Stimulated activated CD8-positive, alpha-beta memory T cell treated with anti-CD3 and anti-CD28 coated beads, Interleukin-12 subunit alpha, Interleukin-12 subunit beta, amount 100 ng/mL, for 24 hours (primary cell): ENCODE data around the gene PTPRD.

Source experiments
- DNase-seq: peaks from one replicate; pipeline ENCODE4 v3.0.0-alpha.2; 2020; ENCODE audit errors: extremely low read depth

The PTPRD gene

DNA sequence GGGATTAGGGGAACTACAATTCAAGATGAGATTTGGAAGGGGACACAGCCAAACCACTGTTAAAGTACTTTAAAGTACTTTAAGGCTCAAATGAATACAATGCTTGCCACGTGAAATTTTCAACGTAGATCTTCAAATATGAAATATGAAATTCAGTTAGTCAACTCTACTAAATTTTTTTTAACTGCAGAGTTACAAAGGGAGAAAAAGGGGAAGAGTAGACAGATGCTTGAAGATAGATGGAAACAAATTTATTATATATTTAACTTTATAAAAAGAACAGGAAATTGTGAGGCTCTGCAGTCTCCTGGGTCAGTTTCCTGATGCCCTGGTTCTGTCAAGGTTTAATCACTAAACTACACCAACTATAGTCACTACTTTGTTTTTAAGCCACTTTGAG, 2027.8 kb downstream of the PTPRD start:
- no peak for DNase-seq

DNA sequence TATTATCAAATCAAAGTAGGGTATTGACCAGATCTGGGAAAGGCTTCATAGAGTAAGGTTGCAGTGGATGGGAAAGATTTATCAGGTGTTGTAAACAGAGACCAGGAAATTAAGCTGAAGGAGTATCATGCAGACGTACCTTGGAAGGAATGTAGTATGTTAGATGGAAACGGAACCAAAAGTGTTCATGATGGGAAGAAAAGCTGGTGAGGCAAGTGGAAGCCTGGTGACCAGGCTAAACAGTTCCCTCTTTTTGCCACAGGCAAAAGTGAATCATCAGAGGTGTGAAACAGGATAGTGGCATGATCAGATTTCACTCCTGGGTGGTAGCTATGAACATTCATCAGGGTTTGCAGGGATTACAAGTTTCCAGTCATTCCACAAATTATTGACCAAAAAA, 2033.1 kb downstream of the PTPRD start:
- DNase-seq = no peak

- DNase-seq = no peak
Measured at GRCh38 chr9:8576741-8577140, 2036.1 kb downstream of the PTPRD start.

DNA sequence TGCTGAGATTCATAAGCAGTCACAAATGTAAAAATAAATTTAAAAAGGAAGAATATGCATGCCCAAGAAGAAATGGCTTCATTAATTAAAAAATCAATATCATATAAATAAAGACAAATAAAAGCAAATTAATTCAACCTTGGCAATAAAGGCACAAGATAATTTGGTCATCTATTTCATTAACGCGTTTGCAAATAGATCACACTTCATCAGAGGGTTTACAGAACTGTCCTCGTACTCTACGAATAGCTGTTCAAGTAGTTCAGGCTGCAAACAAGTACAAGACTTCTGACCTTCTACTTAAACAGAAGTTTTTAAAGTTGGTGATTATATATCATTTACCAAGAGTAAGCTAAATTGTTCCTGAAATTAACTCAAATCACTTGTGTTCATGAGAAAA, 2038.0 kb downstream of the PTPRD start:
- no peak for DNase-seq

GRCh38 chr9:8572209-8572608, 2040.6 kb downstream of the PTPRD start:
- DNase-seq = no peak

DNA sequence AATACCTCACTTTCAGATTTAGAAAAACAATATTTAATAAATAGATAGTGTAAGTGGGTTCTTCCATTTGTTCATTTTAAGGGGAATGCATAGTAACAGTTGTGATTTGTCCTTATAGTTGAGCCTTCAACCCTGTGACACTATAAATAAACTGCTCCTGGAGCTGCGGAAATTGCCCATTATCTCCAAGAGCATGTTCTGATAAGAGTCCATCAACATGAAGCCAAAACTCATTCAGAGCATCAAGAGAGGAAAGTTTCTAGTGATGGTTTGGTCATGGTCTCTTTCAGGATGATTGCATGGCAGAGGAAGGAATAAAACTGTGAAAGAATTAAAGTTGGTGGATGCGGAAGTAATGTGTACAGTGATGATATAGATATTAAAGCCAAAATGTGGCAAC, 2041.2 kb downstream of the PTPRD start:
- DNase-seq = no peak

DNA sequence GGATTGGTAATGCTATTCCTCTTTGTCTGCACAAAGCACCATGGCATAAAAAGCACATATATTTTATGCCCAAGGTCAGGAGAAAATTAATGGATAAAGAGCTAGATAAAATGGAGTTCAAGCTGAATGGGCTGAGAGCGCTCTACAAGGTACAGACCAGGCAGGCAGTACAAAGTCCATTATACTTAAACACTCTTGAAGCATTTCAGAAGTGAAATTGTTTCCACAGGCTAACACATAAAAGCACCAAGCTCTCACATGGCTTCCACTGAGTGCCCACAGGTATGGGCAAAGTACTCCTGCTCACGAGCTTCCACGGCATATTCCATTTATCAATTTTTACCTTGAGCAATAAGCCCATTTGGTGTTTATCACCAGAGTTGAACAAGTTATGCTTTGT, 2042.0 kb downstream of the PTPRD start:
- DNase-seq = no peak

- DNase-seq = no peak
Measured at GRCh38 chr9:8569823-8570222, 2043.0 kb downstream of the PTPRD start.

GRCh38 chr9:8567963-8568579, 2044.7 kb downstream of the PTPRD start:
- DNase-seq = no peak

GRCh38 chr9:8564960-8565359, 2047.8 kb downstream of the PTPRD start:
- no peak for DNase-seq

DNA sequence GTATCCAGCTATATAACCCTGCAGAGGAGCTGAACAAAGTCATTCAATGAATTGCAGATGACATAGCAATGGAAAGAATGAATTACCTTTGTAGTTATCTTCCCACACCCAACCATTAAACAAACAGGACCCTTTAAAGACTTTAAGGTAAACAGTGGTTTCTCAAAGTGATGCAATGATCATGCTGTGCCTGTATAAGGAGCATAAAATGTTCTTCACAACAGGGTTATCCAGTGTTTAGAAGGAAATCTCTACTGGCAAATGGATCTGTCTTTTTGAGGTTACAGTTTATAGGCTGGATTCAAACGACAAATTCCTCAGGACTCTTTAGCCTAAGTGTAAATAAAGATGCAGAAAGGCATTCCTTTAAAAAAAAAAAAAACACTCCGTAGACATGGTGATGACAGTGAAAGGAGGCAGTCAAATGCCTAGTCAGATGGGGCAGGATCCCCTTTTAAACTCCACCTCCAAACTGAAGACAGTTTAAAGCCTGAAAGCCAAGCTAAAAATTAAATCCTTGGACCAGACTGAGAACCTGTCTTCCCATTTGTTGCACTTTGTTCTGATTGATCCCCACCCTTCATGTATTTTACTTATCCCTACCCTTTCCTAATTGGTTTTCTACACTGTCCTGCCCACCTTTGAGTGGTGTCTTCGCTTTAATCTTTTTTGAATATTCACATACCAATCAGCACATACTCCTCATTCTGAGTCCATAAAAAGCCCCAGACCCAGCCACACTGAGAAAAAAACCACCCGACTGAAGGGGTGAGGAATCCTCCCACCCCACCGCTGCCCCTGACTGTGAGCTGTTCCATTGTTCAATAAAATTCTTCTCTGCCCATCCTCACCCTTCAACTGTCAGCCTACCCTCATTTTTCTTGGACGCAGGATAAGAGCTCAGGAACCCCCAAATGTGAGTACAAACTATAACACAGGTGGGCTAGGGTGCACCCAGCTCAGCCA, 2052.0 kb downstream of the PTPRD start:
- DNase-seq = no peak

DNA sequence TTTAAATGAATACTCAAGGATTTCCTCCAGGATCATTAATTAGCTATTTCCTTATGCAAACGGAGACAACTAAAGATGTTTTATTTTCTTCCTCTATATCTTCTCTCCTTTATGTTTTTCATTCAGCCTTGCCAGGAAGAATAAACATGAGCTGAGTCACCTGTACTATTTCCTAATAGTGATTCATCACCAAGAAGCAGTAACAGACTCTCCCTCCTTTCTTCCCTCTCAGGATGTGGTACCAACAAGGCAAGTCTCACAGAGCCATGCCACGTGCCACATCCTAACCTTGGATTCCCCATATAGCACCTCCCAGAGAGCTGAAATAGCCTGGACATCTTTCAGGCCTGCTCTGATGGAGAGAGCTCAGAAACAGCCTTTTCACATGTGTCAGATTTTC, 2054.6 kb downstream of the PTPRD start:
- no peak for DNase-seq

DNA sequence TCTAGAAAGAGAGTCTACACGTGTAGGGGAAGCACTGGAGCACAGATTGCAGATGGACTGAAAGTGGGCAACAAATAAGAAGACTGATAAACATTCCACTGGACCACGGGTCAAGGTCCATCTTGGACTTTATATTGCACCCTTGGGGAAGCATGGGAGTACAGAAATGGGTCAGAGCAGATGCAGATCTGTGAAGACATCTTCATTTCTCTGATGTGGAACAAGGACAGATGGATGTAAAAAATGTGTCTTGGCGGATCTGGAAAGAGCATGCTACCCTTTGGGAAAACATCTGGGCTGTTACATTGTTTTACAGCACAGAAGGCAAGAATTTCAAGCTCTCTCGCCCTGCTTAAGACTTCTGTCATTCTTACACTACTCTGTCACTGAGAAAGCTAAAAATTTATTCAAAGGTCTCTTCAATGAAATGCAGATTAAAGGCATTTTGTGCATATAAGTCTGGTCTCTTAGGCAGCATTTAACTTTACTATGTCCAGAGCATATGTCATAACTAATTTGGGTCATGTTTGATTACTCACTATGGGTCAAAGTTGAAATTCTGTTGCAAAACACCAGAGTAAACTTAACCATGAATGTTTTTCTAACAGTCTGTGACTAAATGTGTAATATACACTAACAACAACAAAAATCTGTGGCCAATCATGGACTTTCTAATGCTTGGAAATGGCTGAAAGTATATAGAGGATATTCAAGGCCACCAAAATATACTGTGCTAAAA, 2056.9 kb downstream of the PTPRD start:
- DNase-seq = no peak

- DNase-seq = no peak
Measured at GRCh38 chr9:8553444-8553843, 2059.4 kb downstream of the PTPRD start.

DNA sequence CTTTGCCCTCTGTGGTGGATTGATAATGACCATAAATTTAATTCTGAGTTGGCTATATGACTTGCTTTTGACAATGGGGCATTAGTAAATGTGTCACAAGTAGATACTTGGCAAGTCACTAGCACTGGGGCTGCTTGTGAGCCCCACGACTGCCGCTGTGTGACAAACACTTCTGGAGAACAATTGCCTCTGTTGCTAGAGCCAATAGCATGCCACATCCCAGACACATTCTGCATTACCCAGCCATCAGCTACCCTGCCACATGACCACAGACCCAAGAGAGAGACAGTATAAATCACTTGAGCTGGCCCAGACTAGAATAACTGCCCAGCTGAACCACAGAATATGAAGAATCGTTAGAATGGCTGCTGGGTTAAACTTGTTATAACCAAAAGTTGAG, 2060.1 kb downstream of the PTPRD start:
- DNase-seq = no peak

DNA sequence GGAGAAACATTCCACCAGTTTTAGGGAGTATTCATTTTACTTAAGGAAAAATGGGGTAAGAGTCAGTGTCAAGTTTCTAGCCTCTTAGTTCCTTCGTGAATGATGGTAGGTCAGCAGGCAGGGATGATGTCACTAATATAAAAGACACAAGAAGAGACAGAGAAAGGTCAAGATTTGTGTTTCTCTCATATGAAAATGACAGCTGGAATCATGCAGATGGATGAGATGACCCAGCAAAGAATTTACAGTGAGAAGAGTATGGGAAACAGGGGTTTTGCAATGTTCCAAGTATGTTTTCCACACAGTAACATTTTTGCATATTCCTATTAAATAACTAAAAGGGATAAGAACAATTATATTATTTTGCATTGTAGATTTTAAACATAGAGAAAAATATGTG, 2063.6 kb downstream of the PTPRD start:
- DNase-seq = no peak

DNA sequence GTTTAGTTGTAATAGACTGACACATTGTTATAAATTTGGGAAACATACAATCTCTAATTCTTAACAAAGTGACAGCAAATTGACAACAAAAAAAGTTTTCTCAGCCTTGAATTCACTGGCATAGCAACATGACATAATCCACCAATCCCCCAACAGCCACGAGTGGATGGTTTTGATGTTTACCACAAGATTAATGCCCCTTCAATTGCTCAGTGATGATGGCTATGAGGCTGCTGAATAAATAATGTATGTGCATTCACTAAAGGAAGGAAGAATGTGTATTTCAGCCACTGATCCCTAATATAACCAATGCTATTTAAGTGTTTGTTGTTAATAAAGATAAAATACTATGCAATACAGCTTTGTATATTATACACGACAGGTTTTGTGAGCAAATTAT, 2069.6 kb downstream of the PTPRD start:
- no peak for DNase-seq

DNA sequence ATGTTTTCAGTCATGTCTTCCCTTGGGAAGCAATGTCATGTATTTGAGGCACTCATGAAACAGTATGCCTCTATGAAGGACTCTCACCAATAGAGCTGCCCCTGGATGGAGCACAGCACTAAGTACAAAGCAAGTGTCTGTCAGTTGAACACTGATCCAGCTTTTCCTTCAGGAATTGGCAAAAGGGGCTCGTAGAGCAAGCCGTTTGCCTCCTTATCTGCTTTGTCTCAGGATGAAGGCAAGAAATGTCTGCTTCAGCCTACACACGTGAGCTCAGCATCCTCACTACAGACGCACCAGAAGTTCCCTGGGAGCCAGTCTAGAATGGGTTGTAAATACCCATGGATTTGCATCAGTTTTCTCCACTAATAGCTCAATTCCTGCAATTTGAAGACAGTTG, 2070.3 kb downstream of the PTPRD start:
- DNase-seq = no peak

DNA sequence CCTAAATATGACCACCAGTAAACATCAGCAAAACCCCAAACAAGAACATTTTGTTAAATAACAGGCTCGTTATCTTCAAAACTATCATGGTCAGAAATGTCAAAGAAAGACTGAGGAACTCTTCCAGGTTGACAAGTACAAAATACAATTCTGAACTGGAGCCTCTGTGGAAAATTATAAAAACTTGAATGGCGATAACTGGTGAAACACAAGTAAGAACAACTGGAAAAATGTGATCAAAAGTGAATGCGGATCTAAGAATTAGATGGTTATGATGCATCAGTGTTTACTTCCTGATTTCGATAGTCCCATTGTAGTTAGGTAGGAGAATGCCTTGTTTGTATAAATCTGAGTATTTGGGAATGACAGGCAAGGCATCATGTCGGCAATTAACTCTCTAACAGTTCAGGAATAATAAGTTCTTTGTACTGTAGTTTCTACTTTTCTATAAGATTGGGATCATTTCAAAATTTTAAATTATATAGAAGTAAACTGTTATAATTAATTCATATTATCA, 2073.1 kb downstream of the PTPRD start:
- DNase-seq = no peak

GRCh38 chr9:8536845-8537244, 2076.0 kb downstream of the PTPRD start:
- DNase-seq = no peak

GRCh38 chr9:8534828-8535227, 2078.0 kb downstream of the PTPRD start:
- DNase-seq = no peak

DNA sequence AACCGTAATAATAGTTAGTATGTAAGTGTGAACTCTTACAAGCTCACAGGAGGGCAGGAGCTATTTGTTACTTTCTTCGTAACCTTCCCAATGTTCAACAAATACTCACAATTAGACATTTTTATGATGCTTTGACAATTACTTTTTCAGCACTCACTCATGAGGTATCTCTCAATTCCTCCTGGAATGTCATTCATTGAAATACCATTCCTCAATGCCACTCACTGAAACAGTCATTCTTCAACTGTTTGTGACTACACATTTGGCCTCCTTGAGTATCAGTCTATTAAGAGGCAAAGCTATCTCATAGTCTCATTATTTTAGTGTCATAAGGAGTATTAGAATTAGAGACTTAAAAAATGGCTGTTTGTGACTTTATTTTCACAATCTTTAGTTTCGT, 2079.1 kb downstream of the PTPRD start:
- no peak for DNase-seq
